GM23338 (cell line): ENCODE results near the gene SCART1. TPM values are rescaled to one million over a fixed set of nuclear protein-coding genes. Genes with fewer than 3 reads are reported as not detected.

ENCODE experiments used
- ATAC-seq: fragments of 200-7000 bp; cut with Tn5 transposase; 3 replicates; pipeline ENCODE4 v1.9.1; 2020
- DNase-seq: peaks from one replicate; pipeline ENCODE4 v3.0.0-alpha.2; 2015; ENCODE audit warnings: low spot score
- H2AFZ ChIP-seq: fragments of 200-600 bp; sonication (generic); 2 replicates; pipeline ENCODE4 v1.8.0; 2016; ENCODE audit warnings: antibody characterized with exemption, mild to moderate bottlenecking, moderate library complexity
- H3F3A ChIP-seq: fragments of 200-600 bp; sonication (generic); replicated peaks from 2 replicates; pipeline ENCODE4 v1.8.0; 2017; ENCODE audit warnings: antibody characterized with exemption, mixed run types, low read depth
- H3K27ac ChIP-seq: fragments of 200-600 bp; sonication (generic); 2 replicates; pipeline ENCODE4 v1.6.1; 2016; ENCODE audit warnings: low read depth
- H3K27me3 ChIP-seq: fragments of 200-600 bp; sonication (generic); 2 replicates; pipeline ENCODE4 v1.8.0; 2016; ENCODE audit warnings: mild to moderate bottlenecking, mixed run types, moderate library complexity; ENCODE audit not compliant: insufficient read depth
- H3K36me3 ChIP-seq: fragments of 200-600 bp; sonication (generic); 2 replicates; pipeline ENCODE4 v1.8.0; 2016; ENCODE audit warnings: mild to moderate bottlenecking; ENCODE audit not compliant: insufficient read depth
- H3K4me1 ChIP-seq: fragments of 200-600 bp; sonication (generic); 2 replicates; pipeline ENCODE4 v1.8.0; 2016; ENCODE audit warnings: mild to moderate bottlenecking, moderate library complexity; ENCODE audit not compliant: insufficient read depth
- H3K4me2 ChIP-seq: fragments of 200-600 bp; sonication (generic); 2 replicates; pipeline ENCODE4 v1.7.1; 2017; ENCODE audit warnings: mixed run types
- H3K4me3 ChIP-seq: fragments of 200-600 bp; sonication (generic); 2 replicates; pipeline ENCODE4 v1.6.1; 2016; ENCODE audit warnings: mixed run types
- H3K79me2 ChIP-seq: fragments of 200-600 bp; sonication (generic); replicated peaks from 2 replicates; pipeline ENCODE4 v1.8.0; 2017; ENCODE audit warnings: mild to moderate bottlenecking; ENCODE audit not compliant: insufficient read depth
- H3K9me2 ChIP-seq: fragments of 200-600 bp; sonication (generic); 2 replicates; pipeline ENCODE4 v1.8.0; 2017; ENCODE audit not compliant: insufficient read depth
- H4K20me1 ChIP-seq: fragments of 200-600 bp; sonication (generic); replicated peaks from 2 replicates; pipeline ENCODE4 v1.8.0; 2017; ENCODE audit warnings: mild to moderate bottlenecking; ENCODE audit not compliant: insufficient read depth
- H3K27ac Mint-ChIP-seq: 2 replicates; pipeline ENCODE4 v1.8.0; 2020; ENCODE audit warnings: inconsistent platforms, mild to moderate bottlenecking, moderate library complexity, mixed read lengths
- H3K27me3 Mint-ChIP-seq: 3 replicates; pipeline ENCODE4 v1.8.0; 2022; ENCODE audit warnings: low read depth, mild to moderate bottlenecking, moderate library complexity, mixed read lengths, inconsistent platforms; ENCODE audit not compliant: insufficient read depth, poor library complexity
- H3K36me3 Mint-ChIP-seq: 3 replicates; pipeline ENCODE4 v1.8.0; 2021; ENCODE audit warnings: low read depth, mild to moderate bottlenecking, inconsistent platforms, moderate library complexity, mixed read lengths
- H3K4me1 Mint-ChIP-seq: 3 replicates; pipeline ENCODE4 v1.8.0; 2020; ENCODE audit warnings: mild to moderate bottlenecking, inconsistent platforms, mixed read lengths
- H3K4me3 Mint-ChIP-seq: 3 replicates; pipeline ENCODE4 v1.8.0; 2021; ENCODE audit warnings: moderate library complexity, mild to moderate bottlenecking, inconsistent platforms, mixed read lengths
- H3K9me3 Mint-ChIP-seq: 3 replicates; pipeline ENCODE4 v1.8.0; 2020; ENCODE audit warnings: moderate library complexity, mild to moderate bottlenecking, inconsistent platforms, mixed read lengths
- CREB1 ChIP-seq: fragments of 250-450 bp; sonication (Bioruptor Pico); IDR thresholded peaks from 2 replicates; pipeline ENCODE4 v1.5.0; 2020; ENCODE audit warnings: low read depth, mild to moderate bottlenecking, moderate library complexity
- EZH2 ChIP-seq: fragments of 200-600 bp; sonication (generic); IDR thresholded peaks from one replicate; pipeline ENCODE4 v1.8.0; 2017; ENCODE audit warnings: antibody characterized with exemption, mild to moderate bottlenecking, low read depth; ENCODE audit not compliant: unreplicated experiment
- JUNB ChIP-seq: IDR thresholded peaks from one replicate; pipeline ENCODE4 v1.6.1; 2016; ENCODE audit warnings: antibody characterized with exemption; ENCODE audit not compliant: unreplicated experiment
- NANOG ChIP-seq: IDR thresholded peaks from 2 replicates; pipeline ENCODE4 v1.6.1; 2016; ENCODE audit warnings: antibody characterized with exemption, borderline replicate concordance
- STAT1 ChIP-seq: IDR thresholded peaks from one replicate; pipeline ENCODE4 v1.6.1; 2016; ENCODE audit warnings: antibody characterized with exemption; ENCODE audit not compliant: unreplicated experiment
- ZNF114 ChIP-seq: fragments of 250-450 bp; sonication (Bioruptor Pico); IDR thresholded peaks from 2 replicates; pipeline ENCODE4 v1.5.0; 2020; ENCODE audit warnings: mild to moderate bottlenecking, moderate library complexity
- ZNF331 ChIP-seq: fragments of 250-450 bp; sonication (Bioruptor Pico); IDR thresholded peaks from 2 replicates; pipeline ENCODE4 v1.5.0; 2020; ENCODE audit warnings: low read depth, mild to moderate bottlenecking, moderate library complexity
- polyA plus RNA-seq: library from polyadenylated mRNA; unstranded; fragments of >200 nt; fragmentation: Nextera tagmentation; extraction: Ambion mirVana; gene quantifications from 2 replicates; pipeline ENCODE4 v1.2.1, GENCODE V29; 2016
- total RNA-seq: library from RNA; depleted of rRNA; stranded (reverse); fragments of >200 nt; shearing (Covaris generic); gene quantifications from 2 replicates; pipeline ENCODE4 v1.2.3, GENCODE V29; 2014
- TF ChIP-seq, protein P1 (sequence below), 2 experiments: fragments of 200-600 bp in 1 of 2; sonication (generic) in 1 of 2; conservative IDR thresholded peaks; 2 replicates each; pipeline versions ENCODE4 v1.5.1 to v1.6.1; 2016 to 2017; ENCODE audit warnings: antibody characterized with exemption in 2 of 2, low read depth in 2 of 2, mild to moderate bottlenecking in 2 of 2, moderate library complexity in 1 of 2
- TF ChIP-seq, protein P2 (sequence below): IDR thresholded peaks from one replicate; pipeline ENCODE4 v1.6.1; 2018; ENCODE audit warnings: antibody characterized with exemption; ENCODE audit not compliant: unreplicated experiment
- TF ChIP-seq, protein P3 (sequence below): IDR thresholded peaks from 2 replicates; pipeline ENCODE4 v1.6.1; 2016; ENCODE audit warnings: antibody characterized with exemption

Gene SCART1
- total and polyA plus RNA-seq, 2 experiments from 2014 or later, result 0.59 TPM; not detected in 1

DNA sequence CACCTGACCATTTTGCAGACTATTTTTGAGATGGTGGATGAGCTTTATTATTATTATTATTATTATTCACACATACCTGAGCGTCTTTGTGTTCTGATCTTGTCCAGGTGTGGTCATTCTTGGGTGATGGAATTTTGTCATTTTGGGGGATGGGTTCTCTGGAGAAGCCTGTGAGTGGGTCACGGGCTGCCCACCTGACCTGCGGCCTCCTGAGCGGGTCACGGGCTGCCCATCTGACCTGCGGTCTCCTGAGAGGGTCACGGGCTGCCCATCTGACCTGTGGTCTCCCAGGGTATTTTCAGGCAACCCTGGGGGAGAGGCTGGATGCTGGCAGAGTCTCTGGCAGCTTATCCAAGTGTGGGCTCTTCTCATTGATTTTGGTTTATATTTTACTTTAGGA lies 7.3 kb downstream of the SCART1 start:
- H4K20me1 ChIP-seq, result no peaks in the 10 kb centered on the region
- H3K79me2 ChIP-seq, result no peaks in the 10 kb centered on the region
- no peak overlapping the region for H3K27ac ChIP-seq
- Mint-ChIP-seq H3K36me3 (peaks cover 9% of the 10 kb centered on the region; the same call in 1 of the 3 replicates), H3K27me3 (peaks cover 38% of the 10 kb centered on the region), H3K4me1 (no peaks in the 10 kb centered on the region), H3K4me3 (no peak overlapping the region), H3K27ac (no peak overlapping the region), H3K9me3 (peaks cover 49% of the 10 kb centered on the region)
- no peaks in the 10 kb centered on the region for H3K9me2 ChIP-seq
- no peak overlapping the region for H3K4me2 ChIP-seq
- no peak overlapping the region for H2AFZ ChIP-seq
- ATAC-seq, result no peak
- no peak for DNase-seq
- peaks cover 23% of the 10 kb centered on the region for H3K27me3 ChIP-seq
- no peaks in the 10 kb centered on the region for H3K36me3 ChIP-seq
- H3F3A ChIP-seq, result no peaks in the 10 kb centered on the region
- TF ChIP-seq EZH2 (no peak), CREB1 (CRISPR knock-in tag) (no peak), JUNB (no peak)
- TF ChIP-seq, protein P1, sequence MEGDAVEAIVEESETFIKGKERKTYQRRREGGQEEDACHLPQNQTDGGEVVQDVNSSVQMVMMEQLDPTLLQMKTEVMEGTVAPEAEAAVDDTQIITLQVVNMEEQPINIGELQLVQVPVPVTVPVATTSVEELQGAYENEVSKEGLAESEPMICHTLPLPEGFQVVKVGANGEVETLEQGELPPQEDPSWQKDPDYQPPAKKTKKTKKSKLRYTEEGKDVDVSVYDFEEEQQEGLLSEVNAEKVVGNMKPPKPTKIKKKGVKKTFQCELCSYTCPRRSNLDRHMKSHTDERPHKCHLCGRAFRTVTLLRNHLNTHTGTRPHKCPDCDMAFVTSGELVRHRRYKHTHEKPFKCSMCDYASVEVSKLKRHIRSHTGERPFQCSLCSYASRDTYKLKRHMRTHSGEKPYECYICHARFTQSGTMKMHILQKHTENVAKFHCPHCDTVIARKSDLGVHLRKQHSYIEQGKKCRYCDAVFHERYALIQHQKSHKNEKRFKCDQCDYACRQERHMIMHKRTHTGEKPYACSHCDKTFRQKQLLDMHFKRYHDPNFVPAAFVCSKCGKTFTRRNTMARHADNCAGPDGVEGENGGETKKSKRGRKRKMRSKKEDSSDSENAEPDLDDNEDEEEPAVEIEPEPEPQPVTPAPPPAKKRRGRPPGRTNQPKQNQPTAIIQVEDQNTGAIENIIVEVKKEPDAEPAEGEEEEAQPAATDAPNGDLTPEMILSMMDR (conservative IDR thresholded peaks at IDR 0.05; ENCODE audit: low read depth in 2 of 2), result no peak
- H3K4me3 ChIP-seq, result no peak overlapping the region
- no peaks in the 10 kb centered on the region for H3K4me1 ChIP-seq

DNA sequence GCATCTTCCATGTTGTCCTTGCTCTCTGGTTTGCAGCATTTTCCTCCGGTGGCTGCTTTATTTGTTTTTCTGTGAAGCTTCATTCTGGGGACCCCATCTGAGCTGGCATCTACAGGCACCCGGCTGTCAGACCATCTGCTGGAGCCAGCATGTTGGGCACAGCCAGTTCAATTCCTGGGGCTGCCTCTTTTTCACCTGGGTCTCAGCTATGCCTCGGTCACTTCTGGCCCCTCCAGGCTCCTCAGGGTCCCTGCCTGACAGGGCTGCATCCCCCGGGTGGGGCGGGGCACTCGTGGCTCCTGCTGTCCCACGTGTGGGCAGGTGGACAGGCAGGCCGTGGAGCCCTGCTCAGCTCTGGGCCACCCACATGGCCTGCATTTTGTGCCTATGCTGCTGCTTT lies 8.1 kb downstream of the SCART1 start:
- DNase-seq, result no peak
- Mint-ChIP-seq H3K27me3 (peaks cover 38% of the 10 kb centered on the region), H3K27ac (no peak overlapping the region), H3K4me3 (no peak overlapping the region), H3K4me1 (no peaks in the 10 kb centered on the region), H3K36me3 (peaks cover 9% of the 10 kb centered on the region; the same call in 1 of the 3 replicates), H3K9me3 (peaks cover 54% of the 10 kb centered on the region)
- Histone ChIP-seq H3K27ac (no peak overlapping the region), H3K4me2 (no peak overlapping the region), H2AFZ (no peak overlapping the region), H3K27me3 (peaks cover 23% of the 10 kb centered on the region), H3K4me1 (no peaks in the 10 kb centered on the region), H3K4me3 (no peak overlapping the region), H3K9me2 (no peaks in the 10 kb centered on the region), H4K20me1 (no peaks in the 10 kb centered on the region), H3F3A (no peaks in the 10 kb centered on the region), H3K79me2 (no peaks in the 10 kb centered on the region), H3K36me3 (no peaks in the 10 kb centered on the region)
- no peak for ATAC-seq
- TF ChIP-seq, protein P2, sequence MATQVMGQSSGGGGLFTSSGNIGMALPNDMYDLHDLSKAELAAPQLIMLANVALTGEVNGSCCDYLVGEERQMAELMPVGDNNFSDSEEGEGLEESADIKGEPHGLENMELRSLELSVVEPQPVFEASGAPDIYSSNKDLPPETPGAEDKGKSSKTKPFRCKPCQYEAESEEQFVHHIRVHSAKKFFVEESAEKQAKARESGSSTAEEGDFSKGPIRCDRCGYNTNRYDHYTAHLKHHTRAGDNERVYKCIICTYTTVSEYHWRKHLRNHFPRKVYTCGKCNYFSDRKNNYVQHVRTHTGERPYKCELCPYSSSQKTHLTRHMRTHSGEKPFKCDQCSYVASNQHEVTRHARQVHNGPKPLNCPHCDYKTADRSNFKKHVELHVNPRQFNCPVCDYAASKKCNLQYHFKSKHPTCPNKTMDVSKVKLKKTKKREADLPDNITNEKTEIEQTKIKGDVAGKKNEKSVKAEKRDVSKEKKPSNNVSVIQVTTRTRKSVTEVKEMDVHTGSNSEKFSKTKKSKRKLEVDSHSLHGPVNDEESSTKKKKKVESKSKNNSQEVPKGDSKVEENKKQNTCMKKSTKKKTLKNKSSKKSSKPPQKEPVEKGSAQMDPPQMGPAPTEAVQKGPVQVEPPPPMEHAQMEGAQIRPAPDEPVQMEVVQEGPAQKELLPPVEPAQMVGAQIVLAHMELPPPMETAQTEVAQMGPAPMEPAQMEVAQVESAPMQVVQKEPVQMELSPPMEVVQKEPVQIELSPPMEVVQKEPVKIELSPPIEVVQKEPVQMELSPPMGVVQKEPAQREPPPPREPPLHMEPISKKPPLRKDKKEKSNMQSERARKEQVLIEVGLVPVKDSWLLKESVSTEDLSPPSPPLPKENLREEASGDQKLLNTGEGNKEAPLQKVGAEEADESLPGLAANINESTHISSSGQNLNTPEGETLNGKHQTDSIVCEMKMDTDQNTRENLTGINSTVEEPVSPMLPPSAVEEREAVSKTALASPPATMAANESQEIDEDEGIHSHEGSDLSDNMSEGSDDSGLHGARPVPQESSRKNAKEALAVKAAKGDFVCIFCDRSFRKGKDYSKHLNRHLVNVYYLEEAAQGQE, result no peak
- TF ChIP-seq NANOG (no peak), JUNB (no peak), ZNF114 (CRISPR knock-in tag) (no peak), STAT1 (no peak), ZNF331 (CRISPR knock-in tag) (no peak), CREB1 (CRISPR knock-in tag) (no peak)
- TF ChIP-seq, protein P3, sequence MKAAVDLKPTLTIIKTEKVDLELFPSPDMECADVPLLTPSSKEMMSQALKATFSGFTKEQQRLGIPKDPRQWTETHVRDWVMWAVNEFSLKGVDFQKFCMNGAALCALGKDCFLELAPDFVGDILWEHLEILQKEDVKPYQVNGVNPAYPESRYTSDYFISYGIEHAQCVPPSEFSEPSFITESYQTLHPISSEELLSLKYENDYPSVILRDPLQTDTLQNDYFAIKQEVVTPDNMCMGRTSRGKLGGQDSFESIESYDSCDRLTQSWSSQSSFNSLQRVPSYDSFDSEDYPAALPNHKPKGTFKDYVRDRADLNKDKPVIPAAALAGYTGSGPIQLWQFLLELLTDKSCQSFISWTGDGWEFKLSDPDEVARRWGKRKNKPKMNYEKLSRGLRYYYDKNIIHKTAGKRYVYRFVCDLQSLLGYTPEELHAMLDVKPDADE, result no peak
- TF ChIP-seq, protein P1 (conservative IDR thresholded peaks at IDR 0.05; ENCODE audit: low read depth in 2 of 2), result no peak
